NCI-H2107 treated with DMSO at 0.1 percent for 48 hours (cell line): ENCODE data around the gene PLAAT4.
"Not testable (repeated sequence)": the region's sequence is repeated elsewhere in the genome, so short reads cannot be mapped to it uniquely, and the experiment has no call there.

Source experiments
- DNase-seq: peaks from one replicate; lab custom pipeline; 2025; ENCODE audit not compliant: unreplicated experiment; lab: John Stamatoyannopoulos, UW

The PLAAT4 gene

GRCh38 chr11:63510360-63511047 is 26.1 kb upstream of the PLAAT4 start:
- DNase-seq: no peak

- no peak for DNase-seq
Observed at GRCh38 chr11:63511048-63511748, 25.4 kb upstream of the PLAAT4 start.

GRCh38 chr11:63512816-63513215 is 23.8 kb upstream of the PLAAT4 start:
- DNase-seq: no peak

GRCh38 chr11:63516109-63516508 is 20.5 kb upstream of the PLAAT4 start:
- no peak for DNase-seq

GRCh38 chr11:63517156-63517555 is 19.5 kb upstream of the PLAAT4 start:
- no peak for DNase-seq

GRCh38 chr11:63518548-63518947 is 18.1 kb upstream of the PLAAT4 start:
- no peak for DNase-seq

GRCh38 chr11:63520606-63521170 is 15.9 kb upstream of the PLAAT4 start:
- no peak for DNase-seq

GRCh38 chr11:63521896-63522295 is 14.7 kb upstream of the PLAAT4 start:
- DNase-seq: no peak

- DNase-seq: no peak
Observed at GRCh38 chr11:63523151-63523550, 13.5 kb upstream of the PLAAT4 start.

GRCh38 chr11:63527667-63528066 is 8.9 kb upstream of the PLAAT4 start:
- no peak for DNase-seq

- not testable (repeated sequence) for DNase-seq
Observed at GRCh38 chr11:63528156-63528555, 8.5 kb upstream of the PLAAT4 start.

GRCh38 chr11:63528729-63529278 is 7.8 kb upstream of the PLAAT4 start:
- DNase-seq: not testable (repeated sequence)

GRCh38 chr11:63529373-63529772 is 7.2 kb upstream of the PLAAT4 start:
- not testable (repeated sequence) for DNase-seq

- DNase-seq: no peak
Observed at GRCh38 chr11:63530021-63530420, 6.6 kb upstream of the PLAAT4 start.

- not testable (repeated sequence) for DNase-seq
Observed at GRCh38 chr11:63531074-63531792, 5.4 kb upstream of the PLAAT4 start.

- DNase-seq: no peak
Observed at GRCh38 chr11:63532117-63532516, 4.5 kb upstream of the PLAAT4 start.

GRCh38 chr11:63532799-63533475 is 3.7 kb upstream of the PLAAT4 start:
- DNase-seq: no peak

GRCh38 chr11:63534076-63534475 is 2.5 kb upstream of the PLAAT4 start:
- DNase-seq: no peak

- DNase-seq: no peak
Observed at GRCh38 chr11:63534895-63535461, 1.6 kb upstream of the PLAAT4 start.

GRCh38 chr11:63535734-63536133 is 874 bp upstream of the PLAAT4 start:
- DNase-seq: no peak
